Measurements from ENCODE around the gene FBXO11. TPM values are rescaled to one million over a fixed set of nuclear protein-coding genes. Genes with fewer than 3 reads are reported as not detected.

The FBXO11 gene
- total and polyA plus RNA-seq, 2 of the 4 experiments (the other 2 are of a cell fraction): 27.1 to 29.6 TPM

DNA sequence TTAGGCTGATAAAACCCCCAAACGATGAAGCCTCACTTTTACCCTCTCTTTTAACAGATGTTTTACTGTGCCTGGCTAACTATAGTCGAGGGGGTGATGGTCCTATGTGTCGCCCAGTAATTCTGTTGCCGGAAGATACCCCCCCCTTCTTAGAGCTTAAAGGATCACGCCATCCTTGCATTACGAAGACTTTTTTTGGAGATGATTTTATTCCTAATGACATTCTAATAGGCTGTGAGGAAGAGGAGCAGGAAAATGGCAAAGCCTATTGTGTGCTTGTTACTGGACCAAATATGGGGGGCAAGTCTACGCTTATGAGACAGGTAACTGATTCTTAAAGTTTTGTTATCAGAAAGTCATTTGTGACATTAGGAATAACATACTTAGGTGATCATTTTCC, 102.9 kb downstream of the FBXO11 start:
- no TSS peak for BruUV-seq (replicated peaks)
- Histone ChIP-seq H3K36me3 (ENCODE audit: control insufficient read depth, insufficient read depth, low read length) (peaks cover 68% of the 10 kb centered on the region), H3K18ac (ENCODE audit: low read depth, low read length) (no peak overlapping the region), H3K9me3 (ENCODE audit: control insufficient read depth, insufficient read depth, low read length) (peaks cover 7% of the 10 kb centered on the region), H3K56ac (ENCODE audit: extremely low read depth, insufficient read depth, low read length) (no peak overlapping the region), H4K5ac (ENCODE audit: low read depth, low read length) (no peak overlapping the region), H2BK15ac (ENCODE audit: low read depth, low read length) (no peak overlapping the region), H3K23ac (ENCODE audit: low read depth, low read length) (no peak overlapping the region), H3K79me1 (ENCODE audit: low read depth in 1 of 2, low read length in 2 of 2) (peaks cover 26 to 41% of the 10 kb centered on the region in 2 experiments), H4K8ac (ENCODE audit: low read depth in 2 of 2, low read length in 2 of 2) (no peak overlapping the region), H3K27ac (ENCODE audit: insufficient read depth, low read length) (no peak overlapping the region), H4K91ac (ENCODE audit: insufficient read depth, low read depth, low read length) (no peak overlapping the region), H2BK5ac (ENCODE audit: low read depth, low read length, poor library complexity, severe bottlenecking) (no peak overlapping the region), H2AK5ac (ENCODE audit: low read depth, low read length) (no peak overlapping the region), H3K4me1 (ENCODE audit: control insufficient read depth, insufficient read depth, low read length) (peaks cover 3% of the 10 kb centered on the region; the same call in 1 of the 2 replicates), H3K4me2 (ENCODE audit: low read depth, low read length) (no peak overlapping the region), H2BK120ac (ENCODE audit: low read depth, low read length) (no peak overlapping the region), H2AFZ (replicated peaks; ENCODE audit: low read length, poor library complexity) (no peak overlapping the region), H3K4ac (ENCODE audit: low read depth, low read length) (no peak overlapping the region), H4K20me1 (ENCODE audit: insufficient read depth, low read length) (peaks cover 9% of the 10 kb centered on the region; the same call in 1 of the 2 replicates), H2AK9ac (replicated peaks; ENCODE audit: low read depth, low read length, poor library complexity) (no peak overlapping the region), H3K14ac (replicated peaks; ENCODE audit: low read depth, low read length) (no peak overlapping the region), H3K9ac (ENCODE audit: low read depth, low read length) (no peak overlapping the region), H3K9me1 (ENCODE audit: insufficient read depth, low read length) (0 out of 2 replicates have a peak, but pooled peaks cover 5% of the 10 kb centered on the region), H2BK20ac (ENCODE audit: low read depth, low read length) (no peak overlapping the region), H3K27me3 (ENCODE audit: control insufficient read depth, insufficient read depth, low read length) (no peaks in the 10 kb centered on the region), H3K4me3 (ENCODE audit: insufficient read depth, low read depth, low read length) (no peak overlapping the region)
- dilution Hi-C loops (cut with HindIII; ENCODE audit: low sequenced_read_pairs, unreplicated experiment): no loop called here
- intact Hi-C loops (cut with micrococcal nuclease): no loop called here
- in situ Hi-C loops (cut with MboI; ENCODE audit: low sequenced_read_pairs): no loop called here
- WGBS, 2 experiments (ENCODE audit: extremely low coverage in 2 of 2, insufficient read length in 1 of 2): no CpG with 5 or more reads among the region's 7 CpGs
- ChIA-PET CTCF (no interaction called here), POLR2A (ENCODE audit: unreplicated experiment) (no interaction called here)
- no peak for ATAC-seq (ENCODE audit: low read depth)
- DNase-seq: no peak
- TF ChIP-seq POLR2A (IDR thresholded peaks at IDR 0.05; ENCODE audit: low read depth, low read length): no peak
- no peak for TF ChIP-seq FOS (IDR thresholded peaks at IDR 0.05; ENCODE audit: low read depth, low read length)
